Tibial artery (tissue), 4 donors: ENCODE data around the gene WSCD1.

ENCODE experiments used
- DNase-seq, 2 donors: peaks; one replicate each; pipeline ENCODE4 v3.0.0-alpha.2; 2019
- H3K27ac ChIP-seq, 2 donors: fragments of 200-600 bp; sonication (generic) in 1 of 2; 1 replicate in 1 of 2; 2 replicates in 1 of 2; pipeline ENCODE4 v1.5.1; 2018 to 2019; ENCODE audit warnings: mild to moderate bottlenecking in 1 of 2
- H3K27me3 ChIP-seq, 2 donors: fragments of 200-600 bp; sonication (generic) in 1 of 2; one replicate each; pipeline versions ENCODE4 v1.5.1 to v1.6.0; 2016 to 2019
- H3K36me3 ChIP-seq, 3 donors: fragments of 200-600 bp; sonication (generic) in 2 of 3; one replicate each; pipeline ENCODE4 v1.5.1; 2016 to 2019; ENCODE audit warnings: mild to moderate bottlenecking in 2 of 3
- H3K4me1 ChIP-seq, 4 donors: fragments of 200-600 bp; sonication (generic) in 2 of 4; 1 replicate in 3 of 4; 2 replicates in 1 of 4; pipeline ENCODE4 v1.5.1; 2016 to 2019
- H3K4me3 ChIP-seq, 2 donors: fragments of 200-600 bp; sonication (generic) in 1 of 2; 1 replicate in 1 of 2; 2 replicates in 1 of 2; pipeline ENCODE4 v1.5.1; 2018 to 2019; ENCODE audit warnings: mild to moderate bottlenecking in 2 of 2
- H3K9me3 ChIP-seq, 3 donors: fragments of 200-600 bp; sonication (generic) in 1 of 3; one replicate each; pipeline ENCODE4 v1.5.1; 2016 to 2019
- intact Hi-C: fragments of 100-400 bp; cut with DNase I; formaldehyde crosslinking; loops from one replicate; pipeline ENCODE4 v1.15.0; 2023; ENCODE audit warnings: low total_unique reads
- TF ChIP-seq, protein P1 (sequence below), 2 experiments: fragments of 200-600 bp in 1 of 2; fragments of 450-650 bp in 1 of 2; IDR thresholded peaks; one replicate each; pipeline ENCODE4 v1.5.1; 2017 to 2019; ENCODE audit warnings: antibody characterized with exemption in 2 of 2, mild to moderate bottlenecking in 1 of 2, moderate library complexity in 1 of 2

The WSCD1 gene

DNA sequence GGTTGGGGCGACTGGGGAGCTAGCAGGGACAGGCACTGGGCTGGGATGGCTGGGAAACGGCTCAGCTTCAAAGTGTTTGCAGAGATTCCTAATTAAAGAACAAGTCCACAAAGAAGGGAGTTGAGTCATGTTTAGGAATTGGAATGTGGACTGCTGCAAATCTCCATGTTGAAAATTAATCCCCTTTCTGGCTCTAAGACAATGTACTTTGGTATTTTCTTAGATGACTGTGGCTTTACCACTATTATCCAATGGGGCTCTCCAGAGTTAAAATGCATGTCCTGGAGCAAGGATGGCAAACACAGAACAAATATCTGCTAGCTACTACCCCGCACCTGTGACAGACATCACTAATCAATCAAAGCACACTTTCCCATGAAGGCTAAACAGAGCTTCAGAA, 22.2 kb upstream of the WSCD1 start:
- H3K4me1 ChIP-seq: no peaks in the 10 kb centered on the region
- H3K9me3 ChIP-seq: no peaks in the 10 kb centered on the region
- no peaks in the 10 kb centered on the region for H3K36me3 ChIP-seq
- no peak overlapping the region for H3K4me3 ChIP-seq
- H3K27me3 ChIP-seq: no peaks in the 10 kb centered on the region
- no peak for DNase-seq
- H3K27ac ChIP-seq: no peak overlapping the region
- intact Hi-C loops: loop anchor here (5.0 kb wide), 1 partner anchor 456 kb away; no protein-coding TSS in a partner anchor
- TF ChIP-seq, protein P1, sequence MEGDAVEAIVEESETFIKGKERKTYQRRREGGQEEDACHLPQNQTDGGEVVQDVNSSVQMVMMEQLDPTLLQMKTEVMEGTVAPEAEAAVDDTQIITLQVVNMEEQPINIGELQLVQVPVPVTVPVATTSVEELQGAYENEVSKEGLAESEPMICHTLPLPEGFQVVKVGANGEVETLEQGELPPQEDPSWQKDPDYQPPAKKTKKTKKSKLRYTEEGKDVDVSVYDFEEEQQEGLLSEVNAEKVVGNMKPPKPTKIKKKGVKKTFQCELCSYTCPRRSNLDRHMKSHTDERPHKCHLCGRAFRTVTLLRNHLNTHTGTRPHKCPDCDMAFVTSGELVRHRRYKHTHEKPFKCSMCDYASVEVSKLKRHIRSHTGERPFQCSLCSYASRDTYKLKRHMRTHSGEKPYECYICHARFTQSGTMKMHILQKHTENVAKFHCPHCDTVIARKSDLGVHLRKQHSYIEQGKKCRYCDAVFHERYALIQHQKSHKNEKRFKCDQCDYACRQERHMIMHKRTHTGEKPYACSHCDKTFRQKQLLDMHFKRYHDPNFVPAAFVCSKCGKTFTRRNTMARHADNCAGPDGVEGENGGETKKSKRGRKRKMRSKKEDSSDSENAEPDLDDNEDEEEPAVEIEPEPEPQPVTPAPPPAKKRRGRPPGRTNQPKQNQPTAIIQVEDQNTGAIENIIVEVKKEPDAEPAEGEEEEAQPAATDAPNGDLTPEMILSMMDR (IDR thresholded peaks at IDR 0.05): no peak

DNA sequence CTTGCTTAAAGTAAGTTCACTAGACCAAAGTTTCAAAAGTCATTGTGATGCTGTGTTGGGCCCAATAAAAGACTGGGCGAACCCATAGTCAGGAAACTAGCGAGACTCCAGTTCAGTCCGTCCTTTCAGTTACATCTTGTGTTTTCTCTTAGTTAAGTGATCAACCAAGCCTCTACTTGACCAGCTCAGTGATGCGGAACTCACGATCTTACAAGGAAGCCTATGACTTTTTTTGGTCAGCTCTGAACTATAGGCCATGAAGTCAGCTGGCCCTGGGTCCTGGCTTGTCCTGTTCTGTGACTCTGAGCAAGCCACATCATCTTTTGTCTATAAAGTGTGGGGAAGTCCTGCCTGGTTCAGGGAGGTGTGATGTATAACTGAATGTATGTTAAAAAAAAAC, 21.7 kb upstream of the WSCD1 start:
- Histone ChIP-seq H3K36me3 (no peaks in the 10 kb centered on the region), H3K27ac (no peak overlapping the region), H3K4me1 (no peaks in the 10 kb centered on the region), H3K27me3 (no peaks in the 10 kb centered on the region), H3K4me3 (no peak overlapping the region), H3K9me3 (no peaks in the 10 kb centered on the region)
- no peak for DNase-seq
- TF ChIP-seq, protein P1 (IDR thresholded peaks at IDR 0.05): no peak
- intact Hi-C loops: loop anchor here (5.0 kb wide), 1 partner anchor 456 kb away; no protein-coding TSS in a partner anchor

DNA sequence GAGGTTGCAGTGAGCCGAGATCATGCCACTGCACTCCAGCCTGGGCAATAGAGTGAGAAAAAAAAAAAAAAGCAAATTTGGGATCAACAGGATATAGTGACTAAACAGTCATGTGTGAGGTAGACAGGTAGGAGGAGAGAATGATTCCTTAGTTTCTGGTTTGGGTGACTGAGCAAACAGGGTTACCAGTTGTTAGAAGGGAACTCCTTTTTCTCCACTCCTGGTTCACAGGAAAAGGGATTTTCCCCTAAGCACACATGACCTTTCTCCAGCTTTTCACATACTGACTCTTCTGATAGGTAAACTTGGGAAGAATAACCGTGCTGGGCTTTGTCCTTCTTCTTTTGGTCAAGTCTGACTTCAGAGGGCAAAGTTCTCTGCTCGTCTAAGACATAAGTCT, 17.3 kb upstream of the WSCD1 start:
- Histone ChIP-seq H3K4me1 (no peaks in the 10 kb centered on the region), H3K27me3 (peaks cover 0 to 12% of the 10 kb centered on the region in 2 donors), H3K36me3 (no peaks in the 10 kb centered on the region), H3K9me3 (no peaks in the 10 kb centered on the region), H3K4me3 (no peak overlapping the region), H3K27ac (no peak overlapping the region)
- no peak for DNase-seq
- TF ChIP-seq, protein P1 (IDR thresholded peaks at IDR 0.05): no peak
- intact Hi-C loops: no loop called here

DNA sequence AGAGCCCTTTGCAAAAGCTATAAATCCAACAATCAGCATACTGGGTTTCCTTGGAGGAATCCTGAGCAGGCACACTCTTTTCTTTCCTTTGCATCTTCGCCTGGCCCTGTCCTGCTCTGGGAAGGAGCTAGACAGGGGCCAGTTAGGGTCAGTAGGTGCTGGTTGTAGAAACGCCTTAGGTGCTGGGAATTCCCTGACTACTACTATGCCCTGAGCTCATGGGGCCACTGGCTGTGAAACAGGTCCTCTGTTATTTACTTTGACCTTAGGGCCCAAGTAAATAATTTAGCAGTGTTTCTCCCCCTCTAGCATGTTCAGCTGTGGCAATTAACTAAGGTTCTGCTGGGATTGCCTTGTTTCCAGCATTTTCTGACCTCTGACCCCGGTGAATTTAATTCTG, 15.8 kb upstream of the WSCD1 start:
- intact Hi-C loops: no loop called here
- Histone ChIP-seq H3K4me1 (no peaks in the 10 kb centered on the region), H3K27ac (no peak overlapping the region), H3K36me3 (no peaks in the 10 kb centered on the region), H3K4me3 (no peak overlapping the region), H3K27me3 (peaks cover 0 to 16% of the 10 kb centered on the region in 2 donors), H3K9me3 (no peaks in the 10 kb centered on the region)
- DNase-seq: no peak
- TF ChIP-seq, protein P1 (IDR thresholded peaks at IDR 0.05): no peak

DNA sequence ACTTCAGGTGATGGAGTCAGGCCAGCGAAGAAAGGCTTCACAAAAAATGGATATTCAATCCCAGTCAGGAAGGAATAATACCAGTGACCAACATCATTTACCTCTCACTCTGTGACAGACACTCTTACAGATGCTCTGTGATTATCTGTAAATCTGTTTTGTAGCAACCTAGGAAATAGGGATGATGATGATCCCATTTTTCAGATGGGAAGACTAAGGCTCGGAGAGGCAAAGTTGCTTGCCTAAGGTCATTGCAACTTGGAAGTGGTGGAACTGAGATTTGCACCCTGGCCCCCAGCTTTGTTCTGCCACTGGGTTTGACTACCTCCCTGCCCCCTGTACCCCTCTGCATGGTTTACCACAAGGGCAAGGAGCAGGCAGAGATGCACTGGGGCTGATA, 14.1 kb upstream of the WSCD1 start:
- TF ChIP-seq, protein P1 (IDR thresholded peaks at IDR 0.05): no peak
- no peaks in the 10 kb centered on the region for H3K9me3 ChIP-seq
- peaks cover 0 to 6% (median 3%) of the 10 kb centered on the region in 4 donors for H3K4me1 ChIP-seq
- DNase-seq: no peak
- H3K4me3 ChIP-seq: no peak overlapping the region
- H3K36me3 ChIP-seq: no peaks in the 10 kb centered on the region
- peaks cover 0 to 20% of the 10 kb centered on the region in 2 donors for H3K27me3 ChIP-seq
- intact Hi-C loops: no loop called here
- H3K27ac ChIP-seq: no peak overlapping the region

DNA sequence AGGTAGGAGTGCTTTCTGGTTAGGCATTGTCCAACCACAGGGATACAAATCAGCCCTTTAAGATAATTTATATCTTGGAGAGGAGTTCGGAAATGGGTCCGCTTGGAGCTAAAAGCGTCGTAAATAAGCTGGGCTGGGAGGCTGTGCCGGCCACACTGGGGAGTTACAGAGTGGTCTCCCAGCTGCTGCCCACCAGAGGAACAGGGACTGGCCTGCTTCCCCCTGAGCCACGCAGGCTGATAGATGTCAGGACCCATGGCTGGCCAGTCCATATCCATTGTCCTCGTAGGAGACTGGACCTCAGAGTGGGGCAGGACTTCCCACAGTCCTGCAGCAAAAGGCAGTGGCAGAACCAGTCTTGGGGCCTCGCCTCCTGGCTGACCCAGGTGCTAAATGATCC, 12.6 kb upstream of the WSCD1 start:
- DNase-seq: no peak
- Histone ChIP-seq H3K9me3 (no peaks in the 10 kb centered on the region), H3K27me3 (peaks cover 0 to 20% of the 10 kb centered on the region in 2 donors), H3K27ac (no peak overlapping the region), H3K36me3 (no peaks in the 10 kb centered on the region), H3K4me3 (no peak overlapping the region), H3K4me1 (peaks cover 0 to 15% (median 8%) of the 10 kb centered on the region in 4 donors)
- intact Hi-C loops: no loop called here
- TF ChIP-seq, protein P1 (IDR thresholded peaks at IDR 0.05): no peak
